ENCODE measurements around the gene GNGT2.

Gene GNGT2

GRCh38 chr17:49168706-49169105, 41.7 kb downstream of the GNGT2 start:
- no peak for DNase-seq

GRCh38 chr17:49165143-49165542, 45.2 kb downstream of the GNGT2 start:
- DNase-seq = no peak

GRCh38 chr17:49162866-49163265, 47.5 kb downstream of the GNGT2 start:
- no peak for DNase-seq

GRCh38 chr17:49157784-49158183, 52.6 kb downstream of the GNGT2 start:
- no peak for DNase-seq

- DNase-seq = no peak
Observed at GRCh38 chr17:49156256-49156655, 54.1 kb downstream of the GNGT2 start.
